Measurements from ENCODE around the gene ZCCHC2.

DNA sequence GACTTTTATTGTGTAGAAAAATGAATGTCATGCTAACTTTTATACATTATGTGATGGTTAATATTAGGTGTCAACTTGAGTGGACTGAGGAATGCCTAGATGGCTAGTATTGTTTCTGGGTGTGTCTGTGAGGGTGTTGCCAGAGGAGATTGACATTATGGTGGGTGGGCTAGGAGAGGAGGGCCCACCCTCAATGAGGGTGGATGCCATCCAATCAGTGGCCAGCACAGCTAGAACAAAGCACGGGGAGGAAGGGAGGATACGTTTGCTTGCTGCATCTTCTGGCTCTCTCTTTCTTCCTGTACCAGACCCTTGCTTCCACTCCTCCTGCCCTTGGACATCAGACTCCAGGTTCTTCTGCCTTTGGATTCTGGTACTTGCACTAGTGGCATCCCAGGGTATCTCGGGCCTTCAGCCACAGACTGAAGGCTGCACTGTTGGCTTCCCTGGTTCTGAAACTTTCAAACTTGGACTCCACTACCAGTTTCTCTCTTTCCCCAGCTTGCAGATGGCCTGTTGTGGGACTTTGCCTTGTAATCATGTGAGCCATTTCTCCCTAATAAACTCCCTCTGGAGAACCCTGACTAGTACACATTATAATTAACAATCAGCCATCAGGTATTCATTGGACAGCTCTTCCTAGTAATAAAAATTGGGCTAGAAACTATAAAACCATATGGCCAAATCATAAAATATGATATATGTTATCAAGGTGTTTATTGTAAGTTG lies 31.7 kb upstream of the ZCCHC2 start:
- TF ChIP-seq SUZ12 (IDR thresholded peaks at IDR 0.05) = no peak
- TF ChIP-seq ELF4 (IDR thresholded peaks at IDR 0.05) = no peak
- TF ChIP-seq FOXM1 (IDR thresholded peaks at IDR 0.05; ENCODE audit: borderline replicate concordance) = no peak
- no peak for TF ChIP-seq BHLHE40 (IDR thresholded peaks at IDR 0.05; ENCODE audit: borderline replicate concordance)
- TF ChIP-seq FOXK2 (IDR thresholded peaks at IDR 0.05) = no peak
- TF ChIP-seq, protein P1, sequence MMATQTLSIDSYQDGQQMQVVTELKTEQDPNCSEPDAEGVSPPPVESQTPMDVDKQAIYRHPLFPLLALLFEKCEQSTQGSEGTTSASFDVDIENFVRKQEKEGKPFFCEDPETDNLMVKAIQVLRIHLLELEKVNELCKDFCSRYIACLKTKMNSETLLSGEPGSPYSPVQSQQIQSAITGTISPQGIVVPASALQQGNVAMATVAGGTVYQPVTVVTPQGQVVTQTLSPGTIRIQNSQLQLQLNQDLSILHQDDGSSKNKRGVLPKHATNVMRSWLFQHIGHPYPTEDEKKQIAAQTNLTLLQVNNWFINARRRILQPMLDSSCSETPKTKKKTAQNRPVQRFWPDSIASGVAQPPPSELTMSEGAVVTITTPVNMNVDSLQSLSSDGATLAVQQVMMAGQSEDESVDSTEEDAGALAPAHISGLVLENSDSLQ (IDR thresholded peaks at IDR 0.05) = no peak
